Mesenteric fat pad (tissue), 1 donor: Measurements from ENCODE around the gene NSMF. TPM values are rescaled to one million over a fixed set of nuclear protein-coding genes. Genes with fewer than 3 reads are reported as not detected.
A peak's percentile ranks its signal among the peaks of the same experiment; 100 is the strongest.

ENCODE experiments used
- DNase-seq: peaks from one replicate; pipeline ENCODE4 v3.0.0-alpha.2; 2020; ENCODE audit warnings: low spot score
- total RNA-seq: library from RNA; stranded (reverse); fragmentation: NEBNext Ultra II Directional; extraction: Animal tissue kit (Norgen Biotek cat#: 25700); gene quantifications from one replicate; pipeline ENCODE4 v1.2.1, GENCODE V29; 2021
- donor health status: DM: yes; HTN: yes; CAD: no.

The NSMF gene
- total RNA-seq, 1 donor from 2014 or later = 37.4 TPM

- DNase-seq = no peak
Observed at GRCh38 chr9:137433349-137433915, 25.7 kb downstream of the NSMF start.

GRCh38 chr9:137432687-137433348 is 26.3 kb downstream of the NSMF start:
- DNase-seq = no peak

- DNase-seq = no peak
Observed at GRCh38 chr9:137431416-137431931, 27.7 kb downstream of the NSMF start.

- DNase-seq = no peak
Observed at GRCh38 chr9:137430723-137431415, 28.3 kb downstream of the NSMF start.

- no peak for DNase-seq
Observed at GRCh38 chr9:137429974-137430722, 29.0 kb downstream of the NSMF start.

- DNase-seq = no peak
Observed at GRCh38 chr9:137429546-137429890, 29.6 kb downstream of the NSMF start.

GRCh38 chr9:137428841-137429545 is 30.1 kb downstream of the NSMF start:
- no peak for DNase-seq

- no peak for DNase-seq
Observed at GRCh38 chr9:137428311-137428630, 30.9 kb downstream of the NSMF start.

GRCh38 chr9:137427454-137428310 is 31.5 kb downstream of the NSMF start:
- no peak for DNase-seq

- no peak for DNase-seq
Observed at GRCh38 chr9:137426018-137426681, 33.0 kb downstream of the NSMF start.

GRCh38 chr9:137423514-137424291 is 35.4 kb downstream of the NSMF start:
- no peak for DNase-seq

- peak; percentile 98 for DNase-seq
Observed at GRCh38 chr9:137422604-137423513, 36.3 kb downstream of the NSMF start, which contains the start of the genes EXD3 and NOXA1. TSS of gene EXD3 (minus strand) at chr9:137423162. CDS start at chr9:137395357, 27,805 bp downstream. TSS of gene NOXA1 (plus strand) at chr9:137423393. CDS start at chr9:137423530, 137 bp downstream.

GRCh38 chr9:137421838-137422603 is 37.1 kb downstream of the NSMF start:
- DNase-seq = no peak

- DNase-seq = no peak
Observed at GRCh38 chr9:137417161-137418021, 41.7 kb downstream of the NSMF start.

- no peak for DNase-seq
Observed at GRCh38 chr9:137416563-137417151, 42.5 kb downstream of the NSMF start.
